GM21528 (cell line): ENCODE measurements around the gene HAGHL.
"Not testable (repeated sequence)": the region's sequence is repeated elsewhere in the genome, so short reads cannot be mapped to it uniquely, and the experiment has no call there.

Experiments used
- ATAC-seq: cut with Tn5 transposase; IDR thresholded peaks from one replicate; pipeline ENCODE4 v1.9.1; 2021; ENCODE audit warnings: mild to moderate bottlenecking, moderate library complexity; ENCODE audit not compliant: unreplicated experiment, low FRiP score

Gene HAGHL

GRCh38 chr16:750485-750884 lies 23.6 kb downstream of the HAGHL start:
- ATAC-seq = no peak

GRCh38 chr16:751152-752006 lies 24.5 kb downstream of the HAGHL start:
- ATAC-seq = no peak

GRCh38 chr16:752007-752312 lies 25.1 kb downstream of the HAGHL start:
- no peak for ATAC-seq

GRCh38 chr16:754121-754607 lies 27.3 kb downstream of the HAGHL start:
- not testable (repeated sequence) for ATAC-seq

GRCh38 chr16:754656-755055 lies 27.8 kb downstream of the HAGHL start:
- ATAC-seq = no peak

- ATAC-seq = no peak
Observed at GRCh38 chr16:756428-756827, 29.5 kb downstream of the HAGHL start.

- no peak for ATAC-seq
Observed at GRCh38 chr16:759110-759910, 32.4 kb downstream of the HAGHL start.

- no peak for ATAC-seq
Observed at GRCh38 chr16:760065-760464, 33.2 kb downstream of the HAGHL start.

GRCh38 chr16:760545-761343 lies 33.8 kb downstream of the HAGHL start, which contains the start of gene MSLN:
Gene MSLN, plus strand, starts transcription at chr16:760734. Its CDS starts 1,947 bp downstream, at chr16:762681.
- ATAC-seq = no peak

GRCh38 chr16:761625-762513 lies 35.0 kb downstream of the HAGHL start:
- ATAC-seq = no peak

- no peak for ATAC-seq
Observed at GRCh38 chr16:762595-763268, 35.8 kb downstream of the HAGHL start.

GRCh38 chr16:763369-764183 lies 36.7 kb downstream of the HAGHL start:
- no peak for ATAC-seq

GRCh38 chr16:764184-764750 lies 37.4 kb downstream of the HAGHL start:
- ATAC-seq = no peak

GRCh38 chr16:764848-765487 lies 38.1 kb downstream of the HAGHL start:
- no peak for ATAC-seq

- no peak for ATAC-seq
Observed at GRCh38 chr16:765488-765865, 38.6 kb downstream of the HAGHL start.

GRCh38 chr16:766008-766819 lies 39.3 kb downstream of the HAGHL start:
- no peak for ATAC-seq
